SK-MEL-5 (cell line): ENCODE data around the gene COL4A2. TPM values are rescaled to one million over a fixed set of nuclear protein-coding genes. Genes with fewer than 3 reads are reported as not detected.

Source experiments
- DNase-seq: peaks from one replicate; pipeline ENCODE4 v3.0.0-alpha.2; 2016; ENCODE audit warnings: low read depth, low spot score
- in situ Hi-C: cut with HindIII; loops from 2 replicates; pipeline ENCODE4 v1.10.0; 2016; ENCODE audit warnings: low sequenced_read_pairs, high pct_unique_total_duplicates, low pct_unique_long_range_greater_than_20kb
- total RNA-seq: library from RNA; depleted of rRNA; stranded (reverse); fragments of >200 nt; shearing (Covaris generic); gene quantifications from 2 replicates; pipeline ENCODE4 v1.2.3, GENCODE V29; 2014

COL4A2 gene
- total RNA-seq, 1 experiment from 2014 or later: 23.4 TPM

DNA sequence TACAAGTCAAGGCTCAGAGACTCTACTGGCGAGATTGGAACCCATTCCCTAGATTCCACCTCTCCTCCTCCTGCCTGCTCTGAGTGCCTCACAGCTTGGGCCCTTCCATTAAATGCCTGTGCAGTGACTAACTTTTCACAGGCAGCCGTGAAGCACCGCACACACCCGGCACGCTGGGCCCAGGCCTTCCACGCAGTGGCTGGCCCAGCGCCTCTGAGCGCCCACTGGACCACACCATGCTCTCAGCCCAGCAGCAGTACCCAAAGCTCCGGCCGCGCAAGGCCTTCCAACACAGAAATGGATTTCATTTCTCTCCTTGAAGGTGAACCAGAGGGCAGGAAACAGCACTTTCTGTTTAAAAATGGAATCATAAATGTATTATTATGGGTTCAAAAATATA, 228.4 kb downstream of the COL4A2 start:
- in situ Hi-C loops: no loop called here
- DNase-seq: no peak

DNA sequence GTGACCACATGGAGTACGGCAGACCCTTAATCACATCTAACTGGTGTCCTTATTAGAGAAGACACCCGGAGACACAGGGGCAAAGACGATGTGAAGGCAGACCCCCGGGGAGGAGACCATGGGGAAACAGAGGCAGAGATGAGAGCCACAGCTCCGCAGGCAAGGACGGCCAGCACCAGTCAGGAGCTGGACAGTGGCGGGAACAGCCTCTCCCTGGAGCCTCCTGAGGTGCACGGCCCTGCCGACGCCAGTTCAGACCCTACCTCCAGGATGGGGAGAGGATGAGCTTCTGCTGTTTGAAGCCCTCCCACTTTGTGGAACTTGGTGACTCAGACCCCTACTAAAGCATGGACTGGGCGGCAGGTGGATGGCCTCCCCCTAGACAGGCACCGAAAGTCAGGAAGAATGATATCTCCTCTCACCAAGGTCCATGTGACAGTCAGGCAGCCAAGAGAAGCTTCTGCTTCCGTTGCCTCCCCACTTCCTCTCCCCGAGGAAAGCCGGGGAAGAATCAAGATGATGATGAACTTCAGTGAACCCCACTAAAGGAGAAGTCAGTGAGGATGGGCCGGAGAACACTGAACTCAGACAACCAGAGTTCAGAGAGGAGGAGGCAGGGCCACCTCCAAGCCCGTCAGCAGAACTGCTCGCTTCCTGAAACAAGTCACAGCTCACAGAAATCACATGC, 229.1 kb downstream of the COL4A2 start:
- no peak for DNase-seq
- in situ Hi-C loops: no loop called here

DNA sequence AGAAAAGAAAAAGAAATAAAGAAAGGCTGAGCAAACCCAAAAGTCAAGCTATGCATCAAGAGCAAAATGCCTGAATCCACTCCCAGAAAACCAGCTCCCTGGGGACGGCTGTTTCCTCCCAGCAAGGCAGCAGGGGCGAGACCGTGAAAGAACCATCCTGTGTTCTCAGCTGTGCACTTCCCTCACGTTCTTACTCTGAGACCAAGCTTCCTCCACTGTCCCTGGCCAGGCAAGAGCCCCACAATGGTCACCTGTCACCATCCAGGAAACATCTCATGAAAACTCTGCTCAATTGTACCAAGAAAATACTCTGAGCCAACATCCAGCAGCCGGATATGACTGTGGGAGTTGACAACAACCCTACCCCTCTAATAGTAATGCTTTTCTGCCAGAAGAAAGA, 231.5 kb downstream of the COL4A2 start:
- in situ Hi-C loops: no loop called here
- peak; percentile 47 for DNase-seq

GRCh38 chr13:110539894-110540293, 232.8 kb downstream of the COL4A2 start:
- DNase-seq: no peak
- in situ Hi-C loops: no loop called here

DNA sequence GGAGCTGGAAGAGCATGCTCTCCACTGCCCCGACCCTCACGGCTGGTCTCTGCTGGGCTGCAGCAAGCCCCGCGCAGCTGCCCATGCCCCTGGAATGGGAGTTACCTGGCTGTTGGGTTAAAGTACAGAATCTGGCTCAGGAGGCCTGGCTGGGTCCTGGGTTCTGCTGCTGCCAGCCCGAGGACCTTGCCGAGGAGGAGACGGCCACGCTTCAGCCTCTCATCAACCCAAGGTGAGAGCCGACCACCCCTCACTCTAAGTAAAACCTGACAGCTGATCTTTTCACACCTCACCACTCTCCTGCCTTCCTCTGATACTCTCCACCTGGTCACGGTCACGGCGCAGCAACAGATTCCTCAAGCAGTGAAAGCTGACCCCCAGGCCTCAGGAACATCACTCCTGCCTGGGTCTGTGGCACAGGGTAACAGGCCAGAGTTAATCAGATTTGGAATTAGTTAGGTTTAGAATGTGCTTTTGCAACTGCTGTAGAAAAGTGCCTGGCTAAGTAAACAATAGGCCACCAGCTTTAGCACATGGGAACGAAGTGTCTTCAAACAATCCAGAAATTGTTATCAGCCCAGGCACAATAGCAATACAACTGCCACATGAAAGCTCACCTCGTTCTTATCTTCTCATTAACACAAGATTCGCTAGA, 233.9 kb downstream of the COL4A2 start:
- in situ Hi-C loops: no loop called here
- DNase-seq: no peak

- in situ Hi-C loops: no loop called here
- DNase-seq: no peak
These were observed 234.4 kb downstream of the COL4A2 start for GRCh38 chr13:110541526-110541920.

DNA sequence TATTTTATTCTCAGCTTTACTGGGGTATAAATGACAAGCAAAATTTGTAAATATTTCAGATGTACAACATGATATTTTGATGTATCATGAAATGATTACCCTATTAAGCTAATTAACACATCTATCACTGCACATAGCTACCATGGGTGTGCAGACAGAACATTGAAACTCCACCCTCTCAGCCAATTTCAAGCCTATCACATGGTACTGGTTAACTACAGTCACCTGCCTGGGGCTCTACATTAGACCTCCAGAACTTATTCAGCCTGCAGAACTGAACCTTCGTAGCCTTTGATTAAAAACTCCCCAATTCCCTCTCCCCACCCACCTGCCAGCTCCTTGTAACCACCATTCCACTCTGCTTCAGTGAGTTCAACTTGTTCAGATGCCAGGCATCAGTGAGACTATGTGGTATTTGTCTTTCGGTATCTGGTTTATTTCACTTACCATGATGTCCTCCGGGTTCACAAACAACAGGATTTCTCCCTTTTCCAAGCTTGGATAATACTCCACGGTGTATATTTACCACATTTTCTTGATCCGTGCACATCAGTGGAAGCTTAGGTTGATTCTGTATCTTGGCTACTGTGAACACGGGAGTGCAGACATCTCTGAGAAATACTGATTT, 235.2 kb downstream of the COL4A2 start:
- in situ Hi-C loops: no loop called here
- DNase-seq: no peak

DNA sequence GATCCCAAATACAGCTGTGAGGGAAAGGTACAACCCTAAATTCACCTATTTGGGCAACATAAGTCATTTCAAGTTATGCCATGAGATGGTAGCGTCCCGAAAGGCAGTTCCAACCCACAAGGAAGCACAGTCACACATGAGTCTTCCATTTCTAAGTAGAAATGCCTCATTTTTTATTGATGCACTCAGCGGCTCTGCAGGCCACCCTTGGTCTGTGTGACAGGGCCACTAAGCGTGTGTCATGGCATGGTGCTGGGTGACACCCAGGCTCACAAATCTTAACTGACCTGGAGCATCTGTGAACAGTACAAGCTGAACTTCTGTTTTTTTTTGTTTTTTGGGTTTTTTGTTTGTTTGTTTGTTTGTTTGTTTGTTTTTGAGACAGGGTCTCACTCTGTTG, 239.3 kb downstream of the COL4A2 start:
- DNase-seq: no peak
- in situ Hi-C loops: no loop called here

DNA sequence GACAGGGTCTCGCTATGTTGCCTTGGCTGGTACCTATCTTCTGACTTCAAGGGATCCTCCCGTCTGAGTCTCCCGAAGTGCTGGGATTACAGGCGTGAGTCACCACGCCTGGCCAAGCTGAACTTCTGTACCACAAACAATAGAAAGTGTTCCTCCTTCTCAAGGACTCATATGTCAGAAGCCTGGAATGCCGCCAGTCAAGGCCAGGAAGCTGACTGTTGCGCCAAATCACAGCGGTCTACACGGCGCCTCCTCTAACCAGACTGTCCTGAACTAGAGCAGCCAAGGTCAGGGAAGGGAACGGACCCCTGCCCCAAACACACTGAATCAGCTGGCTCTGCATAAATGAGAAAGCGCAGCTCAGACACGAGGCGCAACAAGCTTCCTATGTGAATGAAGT, 239.8 kb downstream of the COL4A2 start:
- in situ Hi-C loops: no loop called here
- DNase-seq: no peak

DNA sequence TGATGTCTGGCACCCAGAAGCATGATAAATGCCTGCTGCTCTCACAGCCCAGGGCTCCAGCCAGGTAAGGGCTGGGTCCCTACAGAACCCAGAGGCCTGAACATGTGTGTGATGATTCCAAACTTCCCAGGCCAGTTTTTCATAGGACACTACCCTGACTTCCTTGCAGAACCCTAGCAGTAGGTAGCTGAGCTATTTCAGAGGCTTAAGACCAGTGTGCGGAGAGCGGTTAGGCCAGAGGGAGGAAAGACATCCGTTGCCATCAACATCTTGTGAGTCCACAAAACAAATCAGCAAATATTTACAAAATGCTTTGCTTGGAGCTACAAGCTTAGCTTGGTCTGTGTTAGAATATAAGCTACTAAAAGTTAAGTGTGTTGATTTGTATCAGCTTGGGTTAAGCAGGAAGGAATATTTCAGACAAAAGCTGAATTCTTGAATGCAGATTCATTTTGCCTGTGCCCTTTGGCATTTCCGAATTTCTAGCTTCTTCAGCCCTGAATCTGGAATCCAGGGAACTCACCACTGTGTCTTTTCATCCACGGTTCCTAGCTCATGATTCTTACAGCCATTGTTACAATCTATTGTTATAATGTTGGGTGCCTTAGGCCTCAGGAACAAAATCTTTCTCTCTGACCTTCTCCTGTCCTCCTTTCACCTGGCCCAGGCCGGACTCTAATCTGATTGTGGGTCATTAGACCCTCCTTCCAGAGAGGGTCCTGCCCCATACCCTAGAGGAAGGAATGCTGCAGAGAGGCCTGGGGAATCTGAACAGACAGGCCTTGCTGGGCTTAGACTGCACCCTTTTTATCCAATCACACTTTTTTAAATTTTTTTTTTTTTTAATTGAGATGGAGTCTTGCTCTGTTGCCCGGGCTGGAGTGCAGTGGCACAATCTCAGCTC, 242.1 kb downstream of the COL4A2 start:
- in situ Hi-C loops: no loop called here
- DNase-seq: no peak

DNA sequence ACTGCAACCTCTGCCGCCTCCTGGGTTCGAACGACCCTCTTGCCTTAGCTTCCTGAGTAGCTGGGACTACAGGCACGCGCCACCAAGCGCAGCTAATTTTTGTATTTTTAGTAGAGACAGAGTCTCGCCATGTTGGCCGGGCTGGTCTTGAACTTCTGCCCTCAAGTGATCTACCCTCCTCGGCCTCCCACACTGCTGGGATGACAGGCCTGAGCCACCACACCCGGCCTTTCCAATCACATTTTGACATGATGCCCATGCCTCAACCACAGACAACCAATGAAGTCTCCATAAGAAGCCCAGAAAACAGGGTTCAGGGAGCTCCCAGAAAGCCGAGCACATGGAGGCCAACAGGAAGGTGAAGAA, 242.7 kb downstream of the COL4A2 start:
- in situ Hi-C loops: no loop called here
- no peak for DNase-seq

DNA sequence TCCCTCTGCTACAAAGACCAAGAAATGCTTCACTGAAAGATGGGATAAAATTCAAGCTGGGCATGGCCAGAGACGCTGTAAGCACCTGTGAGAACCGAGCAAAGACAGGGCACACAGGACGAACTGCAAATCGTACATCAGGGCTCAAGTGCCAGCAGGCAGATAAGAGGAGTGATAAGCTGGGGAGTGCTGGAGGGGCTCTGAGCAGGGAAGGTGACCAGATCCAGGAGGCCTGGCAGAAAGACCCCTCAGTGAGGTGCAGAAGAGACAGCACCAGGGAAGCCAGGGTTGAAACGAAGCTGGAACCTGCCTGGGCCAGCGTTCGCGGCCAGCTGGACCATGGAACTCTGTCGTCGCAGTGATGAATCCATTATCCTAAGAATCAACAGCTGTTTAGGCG, 244.2 kb downstream of the COL4A2 start:
- DNase-seq: no peak
- in situ Hi-C loops: no loop called here

GRCh38 chr13:110552767-110553166, 245.7 kb downstream of the COL4A2 start:
- in situ Hi-C loops: no loop called here
- DNase-seq: no peak

GRCh38 chr13:110553417-110553816, 246.3 kb downstream of the COL4A2 start:
- DNase-seq: no peak
- in situ Hi-C loops: no loop called here

DNA sequence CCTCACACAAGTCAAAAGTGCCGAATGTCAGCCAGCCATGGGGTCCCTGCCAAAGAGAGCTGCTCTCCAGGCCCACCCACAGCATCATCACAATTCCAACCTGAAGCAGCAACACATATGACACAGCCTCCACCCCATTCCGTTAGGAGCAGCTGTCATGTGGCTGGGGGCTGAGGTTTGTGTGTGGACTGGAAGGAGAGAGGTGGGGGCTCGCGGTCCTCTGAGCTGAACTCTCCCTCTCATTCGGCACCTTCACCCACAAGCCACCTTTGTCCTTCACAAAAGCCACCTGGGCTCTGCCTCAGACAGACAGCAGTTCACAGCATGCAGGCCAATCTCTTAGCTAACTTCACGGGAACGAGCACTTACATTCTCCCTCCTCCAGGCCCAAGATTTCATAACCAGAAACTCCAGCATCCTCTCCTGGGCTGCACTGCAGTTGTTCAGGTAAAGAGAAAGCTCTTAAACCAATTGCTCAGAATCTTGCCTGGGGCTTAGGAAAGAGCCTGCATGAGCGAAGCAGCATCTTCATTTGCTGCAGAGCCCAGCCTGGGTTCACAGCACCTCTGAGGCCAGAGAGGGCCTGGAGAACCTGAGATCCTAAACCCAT, 247.2 kb downstream of the COL4A2 start:
- in situ Hi-C loops: no loop called here
- DNase-seq: no peak

- in situ Hi-C loops: no loop called here
- DNase-seq: no peak
These were observed 247.9 kb downstream of the COL4A2 start for GRCh38 chr13:110554946-110555345.

GRCh38 chr13:110555601-110556223, 248.6 kb downstream of the COL4A2 start:
- no peak for DNase-seq
- in situ Hi-C loops: no loop called here
